Measurements from ENCODE around the gene PLCB4.

PLCB4 gene

GRCh38 chr20:9476637-9477036 is 407.8 kb downstream of the PLCB4 start:
- DNase-seq, result no peak

- no peak for DNase-seq
Measured at GRCh38 chr20:9478771-9479170, 409.9 kb downstream of the PLCB4 start.

- no peak for DNase-seq
Measured at GRCh38 chr20:9480066-9480465, 411.2 kb downstream of the PLCB4 start.

- no peak for DNase-seq
Measured at GRCh38 chr20:9482180-9482579, 413.3 kb downstream of the PLCB4 start.

- no peak for DNase-seq
Measured at GRCh38 chr20:9483131-9483530, 414.2 kb downstream of the PLCB4 start.

GRCh38 chr20:9485614-9486340 is 416.9 kb downstream of the PLCB4 start:
- DNase-seq, result no peak

GRCh38 chr20:9487231-9487630 is 418.3 kb downstream of the PLCB4 start:
- no peak for DNase-seq

GRCh38 chr20:9488063-9488462 is 419.2 kb downstream of the PLCB4 start:
- no peak for DNase-seq

GRCh38 chr20:9490161-9490560 is 421.3 kb downstream of the PLCB4 start:
- no peak for DNase-seq

GRCh38 chr20:9490631-9491030 is 421.7 kb downstream of the PLCB4 start:
- DNase-seq, result no peak

GRCh38 chr20:9491324-9491723 is 422.4 kb downstream of the PLCB4 start:
- DNase-seq, result no peak

- DNase-seq, result no peak
Measured at GRCh38 chr20:9492067-9492466, 423.2 kb downstream of the PLCB4 start.

- no peak for DNase-seq
Measured at GRCh38 chr20:9493803-9494202, 424.9 kb downstream of the PLCB4 start.

- no peak for DNase-seq
Measured at GRCh38 chr20:9495701-9496100, 426.8 kb downstream of the PLCB4 start.

GRCh38 chr20:9496155-9496554 is 427.3 kb downstream of the PLCB4 start:
- no peak for DNase-seq

- no peak for DNase-seq
Measured at GRCh38 chr20:9498322-9498721, 429.4 kb downstream of the PLCB4 start.

GRCh38 chr20:9499126-9499899 is 430.4 kb downstream of the PLCB4 start:
- DNase-seq, result no peak

- DNase-seq, result no peak
Measured at GRCh38 chr20:9500121-9500520, 431.2 kb downstream of the PLCB4 start.

GRCh38 chr20:9501473-9501872 is 432.6 kb downstream of the PLCB4 start:
- no peak for DNase-seq

GRCh38 chr20:9503526-9504245 is 434.8 kb downstream of the PLCB4 start:
- DNase-seq, result no peak

GRCh38 chr20:9506280-9506821 is 437.5 kb downstream of the PLCB4 start:
- no peak for DNase-seq

GRCh38 chr20:9506964-9507369 is 438.1 kb downstream of the PLCB4 start:
- no peak for DNase-seq

- no peak for DNase-seq
Measured at GRCh38 chr20:9507544-9508239, 438.8 kb downstream of the PLCB4 start.
